HUES6 (cell line): ENCODE data around the gene DTD1.

ENCODE experiments used
- H3K27ac ChIP-seq: 2 replicates; pipeline ENCODE4 v1.7.0; 2013; ENCODE audit warnings: low read depth, mild to moderate bottlenecking, low read length, inconsistent platforms
- H3K27me3 ChIP-seq: 2 replicates; pipeline ENCODE4 v1.6.1; 2013; ENCODE audit warnings: low read length; ENCODE audit not compliant: control insufficient read depth, insufficient read depth
- H3K36me3 ChIP-seq: 2 replicates; pipeline ENCODE4 v1.6.1; 2013; ENCODE audit warnings: low read length; ENCODE audit not compliant: control insufficient read depth, insufficient read depth
- H3K4me1 ChIP-seq: 2 replicates; pipeline ENCODE4 v1.6.1; 2013; ENCODE audit warnings: low read length; ENCODE audit not compliant: control insufficient read depth, insufficient read depth
- H3K4me3 ChIP-seq: 2 replicates; pipeline ENCODE4 v1.5.1; 2013; ENCODE audit warnings: low read depth, low read length
- H3K9ac ChIP-seq: one replicate; pipeline ENCODE4 v1.6.1; 2013; ENCODE audit warnings: mild to moderate bottlenecking, low read length
- H3K9me3 ChIP-seq: 2 replicates; pipeline ENCODE4 v1.6.1; 2013; ENCODE audit warnings: low read depth, low read length; ENCODE audit not compliant: control insufficient read depth, insufficient read depth

Gene DTD1

GRCh38 chr20:18813483-18813882 lies 225.6 kb downstream of the DTD1 start, which contains the start of gene SCP2D1:
Gene SCP2D1, plus strand, starts transcription at chr20:18813783. Its CDS starts 33 bp downstream, at chr20:18813816.
- Histone ChIP-seq H3K4me3 (no peak within 1 kb of the TSS), H3K36me3 (no peaks in the 10 kb centered on the region), H3K9ac (no peak within 1 kb of the TSS), H3K9me3 (no peaks in the 10 kb centered on the region), H3K27ac (no peak within 1 kb of the TSS), H3K4me1 (no peaks in the 10 kb centered on the region), H3K27me3 (no peaks in the 10 kb centered on the region; the same call in 1 of the 2 replicates)

DNA sequence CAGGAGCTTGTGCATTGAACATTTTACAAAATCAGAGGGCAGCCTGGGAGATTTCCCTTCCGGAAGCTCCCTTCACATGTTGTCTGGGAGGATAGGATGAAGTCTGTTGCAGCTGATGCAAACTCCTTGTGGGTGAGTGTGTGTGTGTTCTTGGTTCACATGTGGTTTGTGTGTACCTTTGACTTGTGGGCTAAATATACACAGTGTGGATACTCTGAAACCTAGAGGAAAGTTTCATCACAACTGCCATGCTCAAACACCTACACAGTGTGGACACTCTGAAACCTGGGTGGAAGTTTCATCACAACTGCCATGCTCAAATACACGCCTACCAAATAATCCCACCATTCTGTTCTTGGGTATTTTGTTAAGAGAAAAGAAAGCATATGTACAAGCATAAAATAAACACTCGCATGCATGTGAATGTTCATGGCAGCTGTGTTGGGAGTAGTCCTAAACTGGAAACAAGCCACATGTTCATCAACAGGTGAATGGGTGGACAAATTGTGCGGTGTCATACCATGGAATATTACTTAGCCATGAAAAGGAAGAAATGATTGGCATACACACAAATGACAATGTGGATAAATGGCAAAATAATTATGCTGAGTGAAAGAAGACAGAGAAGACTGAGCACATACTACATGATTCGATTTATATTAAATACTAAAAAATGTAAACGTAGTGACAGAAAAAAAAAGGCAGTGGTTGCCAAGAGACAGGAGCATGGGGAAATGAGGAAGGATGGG lies 227.5 kb downstream of the DTD1 start:
- Histone ChIP-seq H3K36me3 (no peaks in the 10 kb centered on the region), H3K9me3 (peaks cover 5% of the 10 kb centered on the region; the same call in 1 of the 2 replicates), H3K27me3 (no peaks in the 10 kb centered on the region), H3K9ac (no peak overlapping the region), H3K4me1 (no peaks in the 10 kb centered on the region), H3K27ac (no peak overlapping the region), H3K4me3 (no peak overlapping the region)
